PFSK-1 (cell line): ENCODE results near the gene OR5L2.

ENCODE experiments used
- POLR2AphosphoS5 ChIP-seq: IDR thresholded peaks from 2 replicates; pipeline ENCODE4 v1.6.1; 2012; ENCODE audit warnings: low read depth, mild to moderate bottlenecking, control low read depth, low read length, moderate library complexity
- SIN3A ChIP-seq: IDR thresholded peaks from 2 replicates; pipeline ENCODE4 v1.6.1; 2012; ENCODE audit warnings: mild to moderate bottlenecking, low read length, moderate library complexity, borderline replicate concordance; ENCODE audit not compliant: insufficient read depth
- TF ChIP-seq, protein P1 (sequence below), 2 experiments: IDR thresholded peaks; 2 replicates each; pipeline versions ENCODE4 v1.6.1 to v1.8.0; 2011 to 2012; ENCODE audit warnings: low read depth in 2 of 2, low read length in 2 of 2, control low read depth in 1 of 2, inconsistent platforms in 1 of 2, mild to moderate bottlenecking in 1 of 2, moderate library complexity in 1 of 2; ENCODE audit not compliant: insufficient read depth in 1 of 2

DNA sequence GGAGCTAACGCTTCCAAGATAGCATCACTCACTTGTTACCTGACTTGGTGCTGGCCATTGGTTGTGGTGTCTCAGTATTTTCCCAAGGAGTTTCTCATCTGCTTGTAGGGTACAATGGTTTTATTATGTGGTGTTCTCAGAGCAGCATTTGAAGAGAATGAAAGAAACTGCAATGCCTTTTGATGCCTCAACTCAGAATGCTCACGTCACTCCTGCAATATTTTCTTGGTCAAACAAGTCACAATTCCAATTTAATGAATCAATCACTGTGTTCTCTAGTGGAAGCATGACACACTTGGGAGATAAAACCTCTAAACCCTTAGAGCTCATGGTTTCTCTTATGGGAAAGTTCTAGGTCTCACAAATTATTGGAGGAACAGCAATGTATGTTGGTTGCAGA is 33.7 kb upstream of the OR5L2 start:
- TF ChIP-seq, protein P1, sequence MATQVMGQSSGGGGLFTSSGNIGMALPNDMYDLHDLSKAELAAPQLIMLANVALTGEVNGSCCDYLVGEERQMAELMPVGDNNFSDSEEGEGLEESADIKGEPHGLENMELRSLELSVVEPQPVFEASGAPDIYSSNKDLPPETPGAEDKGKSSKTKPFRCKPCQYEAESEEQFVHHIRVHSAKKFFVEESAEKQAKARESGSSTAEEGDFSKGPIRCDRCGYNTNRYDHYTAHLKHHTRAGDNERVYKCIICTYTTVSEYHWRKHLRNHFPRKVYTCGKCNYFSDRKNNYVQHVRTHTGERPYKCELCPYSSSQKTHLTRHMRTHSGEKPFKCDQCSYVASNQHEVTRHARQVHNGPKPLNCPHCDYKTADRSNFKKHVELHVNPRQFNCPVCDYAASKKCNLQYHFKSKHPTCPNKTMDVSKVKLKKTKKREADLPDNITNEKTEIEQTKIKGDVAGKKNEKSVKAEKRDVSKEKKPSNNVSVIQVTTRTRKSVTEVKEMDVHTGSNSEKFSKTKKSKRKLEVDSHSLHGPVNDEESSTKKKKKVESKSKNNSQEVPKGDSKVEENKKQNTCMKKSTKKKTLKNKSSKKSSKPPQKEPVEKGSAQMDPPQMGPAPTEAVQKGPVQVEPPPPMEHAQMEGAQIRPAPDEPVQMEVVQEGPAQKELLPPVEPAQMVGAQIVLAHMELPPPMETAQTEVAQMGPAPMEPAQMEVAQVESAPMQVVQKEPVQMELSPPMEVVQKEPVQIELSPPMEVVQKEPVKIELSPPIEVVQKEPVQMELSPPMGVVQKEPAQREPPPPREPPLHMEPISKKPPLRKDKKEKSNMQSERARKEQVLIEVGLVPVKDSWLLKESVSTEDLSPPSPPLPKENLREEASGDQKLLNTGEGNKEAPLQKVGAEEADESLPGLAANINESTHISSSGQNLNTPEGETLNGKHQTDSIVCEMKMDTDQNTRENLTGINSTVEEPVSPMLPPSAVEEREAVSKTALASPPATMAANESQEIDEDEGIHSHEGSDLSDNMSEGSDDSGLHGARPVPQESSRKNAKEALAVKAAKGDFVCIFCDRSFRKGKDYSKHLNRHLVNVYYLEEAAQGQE (IDR thresholded peaks at IDR 0.05; ENCODE audit: insufficient read depth in 1 of 2, low read depth in 2 of 2, low read length in 2 of 2) = no peak
- TF ChIP-seq SIN3A (no peak), POLR2AphosphoS5 (no peak)
